HTERT RPE-1 (cell line): ENCODE results near the gene RAC2.
"Not testable (repeated sequence)": the region's sequence is repeated elsewhere in the genome, so short reads cannot be mapped to it uniquely, and the experiment has no call there.

Source experiments
- in situ Hi-C: fragments of 300-500 bp; cut with MboI; formaldehyde crosslinking; loops from 4 replicates; pipeline ENCODE4 v1.14.3; 2020; ENCODE audit warnings: low sequenced_read_pairs

Gene RAC2

GRCh38 chr22:37235897-37236607, 8.0 kb downstream of the RAC2 start:
- in situ Hi-C loops: no loop called here

- in situ Hi-C loops: no loop called here
These were observed 9.0 kb downstream of the RAC2 start for GRCh38 chr22:37234736-37235711.

GRCh38 chr22:37233751-37234631, 10.1 kb downstream of the RAC2 start:
- in situ Hi-C loops: no loop called here

GRCh38 chr22:37233371-37233750, 10.7 kb downstream of the RAC2 start:
- in situ Hi-C loops: not testable (repeated sequence)

GRCh38 chr22:37232140-37232998, 11.7 kb downstream of the RAC2 start:
- in situ Hi-C loops: no loop called here

- in situ Hi-C loops: no loop called here
These were observed 12.5 kb downstream of the RAC2 start for GRCh38 chr22:37231406-37232139.

GRCh38 chr22:37230673-37231405, 13.2 kb downstream of the RAC2 start:
- in situ Hi-C loops: no loop called here

- in situ Hi-C loops: no loop called here
These were observed 14.0 kb downstream of the RAC2 start for GRCh38 chr22:37229805-37230672.

- in situ Hi-C loops: no loop called here
These were observed 14.9 kb downstream of the RAC2 start for GRCh38 chr22:37229012-37229804.

- in situ Hi-C loops: no loop called here
These were observed 15.7 kb downstream of the RAC2 start for GRCh38 chr22:37228106-37229011.

GRCh38 chr22:37226514-37226913, 17.6 kb downstream of the RAC2 start:
- in situ Hi-C loops: no loop called here

GRCh38 chr22:37226087-37226486, 18.0 kb downstream of the RAC2 start:
- in situ Hi-C loops: no loop called here

- in situ Hi-C loops: no loop called here
These were observed 18.6 kb downstream of the RAC2 start for GRCh38 chr22:37225481-37225880.

- in situ Hi-C loops: no loop called here
These were observed 19.2 kb downstream of the RAC2 start for GRCh38 chr22:37224757-37225420.

- in situ Hi-C loops: no loop called here
These were observed 20.0 kb downstream of the RAC2 start for GRCh38 chr22:37223965-37224551.
